IPS-18c (cell line): ENCODE measurements around the gene KRT14.
"Not testable (repeated sequence)": the region's sequence is repeated elsewhere in the genome, so short reads cannot be mapped to it uniquely, and the experiment has no call there.

Experiments
- H3K4me3 ChIP-seq: 2 replicates; pipeline ENCODE4 v1.7.0; 2013; ENCODE audit warnings: low read depth, mild to moderate bottlenecking, low read length, moderate library complexity; ENCODE audit not compliant: insufficient read depth
- H3K9me3 ChIP-seq: one replicate; pipeline ENCODE4 v1.6.1; 2013; ENCODE audit warnings: mild to moderate bottlenecking, low read length, moderate library complexity; ENCODE audit not compliant: control insufficient read depth, insufficient read depth

The KRT14 gene

GRCh38 chr17:41586863-41587495, at the start of gene KRT14:
Gene KRT14, minus strand, starts transcription at chr17:41586895. Its CDS starts 61 bp downstream, at chr17:41586834.
- H3K9me3 ChIP-seq, result peaks cover 2% of the 10 kb centered on the region
- H3K4me3 ChIP-seq, result no peak within 1 kb of the TSS

- Histone ChIP-seq H3K4me3 (no peak overlapping the region), H3K9me3 (no peaks in the 10 kb centered on the region)
These were observed 48.7 kb upstream of the KRT14 start for GRCh38 chr17:41635121-41636097.

- Histone ChIP-seq H3K9me3 (no peaks in the 10 kb centered on the region), H3K4me3 (no peak overlapping the region)
These were observed 47.9 kb upstream of the KRT14 start for GRCh38 chr17:41634639-41635038.

- no peaks in the 10 kb centered on the region for H3K9me3 ChIP-seq
- H3K4me3 ChIP-seq, result no peak overlapping the region
These were observed 47.0 kb upstream of the KRT14 start for GRCh38 chr17:41633556-41634199.

GRCh38 chr17:41632482-41633105, 45.9 kb upstream of the KRT14 start:
- no peaks in the 10 kb centered on the region for H3K9me3 ChIP-seq
- H3K4me3 ChIP-seq, result no peak overlapping the region

GRCh38 chr17:41631898-41632285, 45.2 kb upstream of the KRT14 start:
- Histone ChIP-seq H3K9me3 (no peaks in the 10 kb centered on the region), H3K4me3 (no peak overlapping the region)

- Histone ChIP-seq H3K4me3 (no peak overlapping the region), H3K9me3 (no peaks in the 10 kb centered on the region)
These were observed 44.6 kb upstream of the KRT14 start for GRCh38 chr17:41631025-41631897.

GRCh38 chr17:41629826-41630670, 43.4 kb upstream of the KRT14 start:
- H3K4me3 ChIP-seq, result no peak overlapping the region
- no peaks in the 10 kb centered on the region for H3K9me3 ChIP-seq

GRCh38 chr17:41629316-41629715, 42.6 kb upstream of the KRT14 start:
- peaks cover 2% of the 10 kb centered on the region for H3K9me3 ChIP-seq

GRCh38 chr17:41628621-41629255, 42.0 kb upstream of the KRT14 start:
- H3K4me3 ChIP-seq, H3K9me3 ChIP-seq: not testable (repeated sequence)

More at GRCh38 chr17:41629316-41629715, 42.6 kb upstream of the KRT14 start:
- H3K4me3 ChIP-seq, result no peak overlapping the region

GRCh38 chr17:41628073-41628370, 41.3 kb upstream of the KRT14 start:
- not testable (repeated sequence) for H3K9me3 ChIP-seq, H3K4me3 ChIP-seq

GRCh38 chr17:41627316-41628072, 40.8 kb upstream of the KRT14 start:
- Histone ChIP-seq H3K9me3 (peaks cover 2% of the 10 kb centered on the region), H3K4me3 (no peak overlapping the region)

- not testable (repeated sequence) for H3K9me3 ChIP-seq
These were observed 40.2 kb upstream of the KRT14 start for GRCh38 chr17:41626914-41627295.

GRCh38 chr17:41626028-41626913, 39.6 kb upstream of the KRT14 start:
- H3K4me3 ChIP-seq, H3K9me3 ChIP-seq: not testable (repeated sequence)

More at GRCh38 chr17:41626914-41627295, 40.2 kb upstream of the KRT14 start:
- not testable (repeated sequence) for H3K4me3 ChIP-seq
